ENCODE data around the gene ZNF683. TPM values are rescaled to one million over a fixed set of nuclear protein-coding genes. Genes with fewer than 3 reads are reported as not detected.

The ZNF683 gene
- total and polyA plus RNA-seq, 10 of the 15 experiments (the other 5 are each of a cell fraction or from before 2014, with no cell fraction given) = not detected

DNA sequence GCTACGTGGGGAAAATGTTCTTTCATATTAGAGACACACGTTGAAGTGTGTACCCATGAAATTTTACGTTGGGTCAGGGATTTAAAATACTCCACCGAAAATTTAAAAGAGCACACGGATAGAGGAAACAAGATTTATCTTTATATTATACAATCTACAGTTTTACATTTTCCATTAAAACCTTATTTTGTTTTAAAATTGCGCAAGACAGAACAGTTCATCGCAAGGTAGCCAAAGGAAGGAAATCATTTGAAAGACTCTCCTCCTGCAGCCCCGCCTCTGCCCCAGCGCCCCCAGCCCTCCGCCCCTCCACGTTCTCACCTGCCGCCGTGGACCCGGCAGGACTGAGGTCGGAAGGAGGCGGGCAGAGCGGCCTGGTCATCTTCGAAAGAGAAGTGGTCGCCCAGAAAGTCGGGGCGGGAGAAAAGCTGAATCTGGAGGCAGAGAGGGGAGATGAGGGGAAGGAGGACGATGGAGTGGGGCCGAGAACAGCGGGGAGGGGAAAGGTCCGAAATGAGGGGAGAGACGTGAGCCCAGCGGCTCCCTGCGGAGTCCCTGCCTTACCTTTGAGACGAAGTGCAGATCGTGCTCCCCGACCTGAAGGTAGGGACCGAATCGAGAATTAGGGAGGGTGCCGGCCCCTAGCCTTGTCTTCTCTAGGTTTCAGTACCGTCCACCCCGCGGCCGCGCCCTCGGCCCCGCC is 36.6 kb downstream of the ZNF683 start:
- Histone ChIP-seq H3K9me3 (replicated peaks; ENCODE audit: control insufficient read depth, insufficient read depth, low read length) (no peaks in the 10 kb centered on the region), H3K27me3 (replicated peaks in 1 of 2; ENCODE audit: control insufficient read depth in 2 of 2, insufficient read depth in 2 of 2, low read length in 1 of 2) (peaks cover 0 to 6% of the 10 kb centered on the region in 2 experiments; a peak in 2 of 4 replicates), H3K9ac (ENCODE audit: control insufficient read depth, insufficient read depth, low read length) (no peak overlapping the region), H3K4me1 (ENCODE audit: control insufficient read depth, insufficient read depth, low read length) (peaks cover 6% of the 10 kb centered on the region; the same call in 1 of the 2 replicates), H4K20me1 (ENCODE audit: control insufficient read depth, insufficient read depth) (no peaks in the 10 kb centered on the region), H3K4me2 (ENCODE audit: control insufficient read depth, insufficient read depth) (peak overlapping the region; percentile 96), H3K4me3 (peak overlapping the region; percentile 68), H2AFZ (ENCODE audit: control insufficient read depth, low read depth, low read length) (peak overlapping the region; percentile 73), H3K27ac (ENCODE audit: control insufficient read depth, insufficient read depth) (no peak overlapping the region), H3K36me3 (ENCODE audit: control insufficient read depth in 2 of 2, insufficient read depth in 2 of 2, low read length in 1 of 2) (no peaks in the 10 kb centered on the region), H3K79me2 (ENCODE audit: control insufficient read depth, insufficient read depth, low read length) (no peaks in the 10 kb centered on the region)
- ChIA-PET CTCF (interaction anchor here (1.0 to 1.4 kb wide), 3 partner anchors 14 to 81 kb away, joined by 3 to 4 read pairs (median 3); no protein-coding TSS in a partner anchor), SMC1A (ENCODE audit: uncharacterized antibody, unreplicated experiment) (no interaction called here), POLR2A (interaction anchor here (0.6 kb wide), 1 partner anchor 191 kb away, joined by 3 read pairs; no protein-coding TSS in a partner anchor), RAD21 (ENCODE audit: unreplicated experiment) (interaction anchor here (1.2 to 1.4 kb wide), 2 partner anchors 50 to 63 kb away, joined by 3 read pairs; no protein-coding TSS in a partner anchor)
- in situ Hi-C loops (cut with MboI) (no loop called here), intact Hi-C loops (cut with micrococcal nuclease; ENCODE audit: unreplicated experiment) (no loop called here)
- no peak for DNase-seq (ENCODE audit: low read depth, low spot score)
- ATAC-seq = no peak
- no TSS peak for BruUV-seq (replicated peaks)
- 2% methylated on average over 34 of the region's 41 CpGs for WGBS (ENCODE audit: insufficient coverage, insufficient replicate concordance, low lambda C conversion rate, missing lambda C conversion rate)
- TF ChIP-seq NFXL1 (IDR thresholded peaks at IDR 0.05; ENCODE audit: borderline replicate concordance) (no peak), WRNIP1 (IDR thresholded peaks at IDR 0.05; ENCODE audit: borderline replicate concordance, low read depth, low read length) (no peak), SREBF1 (IDR thresholded peaks at IDR 0.05; ENCODE audit: low read length) (no peak), RAD21 (IDR thresholded peaks at IDR 0.05; ENCODE audit: insufficient read depth, low read depth, low read length) (no peak), KDM1A (IDR thresholded peaks at IDR 0.05; ENCODE audit: borderline replicate concordance) (no peak), STAT1 (conservative IDR thresholded peaks at IDR 0.05) (no peak), SMARCA5 (IDR thresholded peaks at IDR 0.05) (no peak), BRCA1 (IDR thresholded peaks at IDR 0.05; ENCODE audit: low read depth, low read length) (no peak), GATAD2B (conservative IDR thresholded peaks at IDR 0.05; ENCODE audit: low read depth) (no peak), NR2F1 (conservative IDR thresholded peaks at IDR 0.05) (no peak), YY1 (IDR thresholded peaks at IDR 0.05; ENCODE audit: low read depth, low read length) (no peak), ZZZ3 (IDR thresholded peaks at IDR 0.05; ENCODE audit: control insufficient read depth, insufficient read length, low read depth) (no peak), RBBP5 (conservative IDR thresholded peaks at IDR 0.05) (no peak), KLF5 (IDR thresholded peaks at IDR 0.05; ENCODE audit: partially characterized antibody) (no peak), MLLT1 (IDR thresholded peaks at IDR 0.05) (no peak)
- TF ChIP-seq, protein P1, sequence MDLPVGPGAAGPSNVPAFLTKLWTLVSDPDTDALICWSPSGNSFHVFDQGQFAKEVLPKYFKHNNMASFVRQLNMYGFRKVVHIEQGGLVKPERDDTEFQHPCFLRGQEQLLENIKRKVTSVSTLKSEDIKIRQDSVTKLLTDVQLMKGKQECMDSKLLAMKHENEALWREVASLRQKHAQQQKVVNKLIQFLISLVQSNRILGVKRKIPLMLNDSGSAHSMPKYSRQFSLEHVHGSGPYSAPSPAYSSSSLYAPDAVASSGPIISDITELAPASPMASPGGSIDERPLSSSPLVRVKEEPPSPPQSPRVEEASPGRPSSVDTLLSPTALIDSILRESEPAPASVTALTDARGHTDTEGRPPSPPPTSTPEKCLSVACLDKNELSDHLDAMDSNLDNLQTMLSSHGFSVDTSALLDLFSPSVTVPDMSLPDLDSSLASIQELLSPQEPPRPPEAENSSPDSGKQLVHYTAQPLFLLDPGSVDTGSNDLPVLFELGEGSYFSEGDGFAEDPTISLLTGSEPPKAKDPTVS (IDR thresholded peaks at IDR 0.05; ENCODE audit: low read depth, low read length) = no peak
- TF ChIP-seq, protein P2, sequence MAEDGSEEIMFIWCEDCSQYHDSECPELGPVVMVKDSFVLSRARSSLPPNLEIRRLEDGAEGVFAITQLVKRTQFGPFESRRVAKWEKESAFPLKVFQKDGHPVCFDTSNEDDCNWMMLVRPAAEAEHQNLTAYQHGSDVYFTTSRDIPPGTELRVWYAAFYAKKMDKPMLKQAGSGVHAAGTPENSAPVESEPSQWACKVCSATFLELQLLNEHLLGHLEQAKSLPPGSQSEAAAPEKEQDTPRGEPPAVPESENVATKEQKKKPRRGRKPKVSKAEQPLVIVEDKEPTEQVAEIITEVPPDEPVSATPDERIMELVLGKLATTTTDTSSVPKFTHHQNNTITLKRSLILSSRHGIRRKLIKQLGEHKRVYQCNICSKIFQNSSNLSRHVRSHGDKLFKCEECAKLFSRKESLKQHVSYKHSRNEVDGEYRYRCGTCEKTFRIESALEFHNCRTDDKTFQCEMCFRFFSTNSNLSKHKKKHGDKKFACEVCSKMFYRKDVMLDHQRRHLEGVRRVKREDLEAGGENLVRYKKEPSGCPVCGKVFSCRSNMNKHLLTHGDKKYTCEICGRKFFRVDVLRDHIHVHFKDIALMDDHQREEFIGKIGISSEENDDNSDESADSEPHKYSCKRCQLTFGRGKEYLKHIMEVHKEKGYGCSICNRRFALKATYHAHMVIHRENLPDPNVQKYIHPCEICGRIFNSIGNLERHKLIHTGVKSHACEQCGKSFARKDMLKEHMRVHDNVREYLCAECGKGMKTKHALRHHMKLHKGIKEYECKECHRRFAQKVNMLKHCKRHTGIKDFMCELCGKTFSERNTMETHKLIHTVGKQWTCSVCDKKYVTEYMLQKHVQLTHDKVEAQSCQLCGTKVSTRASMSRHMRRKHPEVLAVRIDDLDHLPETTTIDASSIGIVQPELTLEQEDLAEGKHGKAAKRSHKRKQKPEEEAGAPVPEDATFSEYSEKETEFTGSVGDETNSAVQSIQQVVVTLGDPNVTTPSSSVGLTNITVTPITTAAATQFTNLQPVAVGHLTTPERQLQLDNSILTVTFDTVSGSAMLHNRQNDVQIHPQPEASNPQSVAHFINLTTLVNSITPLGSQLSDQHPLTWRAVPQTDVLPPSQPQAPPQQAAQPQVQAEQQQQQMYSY (CRISPR knock-in tag; IDR thresholded peaks at IDR 0.05) = no peak
- FAIRE-seq = peak; percentile 38
